H1 (cell line): ENCODE data around the gene TTC22. TPM values are rescaled to one million over a fixed set of nuclear protein-coding genes. Genes with fewer than 3 reads are reported as not detected.
A peak's percentile ranks its signal among the peaks of the same experiment; 100 is the strongest.

Experiments
- CTCF ChIA-PET: fragments of 300-600 bp; sonication (Branson Sonifier 250); formaldehyde crosslinking; loops from one replicate; lab custom pipeline; 2021; ENCODE audit not compliant: partially characterized antibody; lab: Charles Lee
- POLR2A ChIA-PET: fragments of 300-600 bp; sonication (Branson Sonifier 250); formaldehyde crosslinking; loops from one replicate; lab custom pipeline; 2021; ENCODE audit warnings: inconsistent platforms; ENCODE audit not compliant: partially characterized antibody; lab: Charles Lee
- DNase-seq, 2 experiments: peaks; one replicate each; pipeline versions ENCODE4 v3.0.0 to v3.0.0-alpha.2; 2010 to 2022; ENCODE audit warnings: low spot score in 2 of 2, low read depth in 1 of 2, mixed read lengths in 1 of 2
- FAIRE-seq: peaks from 2 replicates; lab custom pipeline; 2011; peaks lifted over from hg19 to GRCh38; lab: Jason Lieb, UNC
- H2AFZ ChIP-seq: 2 replicates; pipeline ENCODE4 v1.8.1; 2012; ENCODE audit warnings: low read length, inconsistent platforms
- H2AK5ac ChIP-seq: 2 replicates; pipeline ENCODE4 v1.6.1; 2013; ENCODE audit warnings: low read depth, low read length
- H2BK120ac ChIP-seq: replicated peaks from 2 replicates; pipeline ENCODE3; 2013; ENCODE audit warnings: low read depth, low read length, inconsistent platforms
- H2BK12ac ChIP-seq: 2 replicates; pipeline ENCODE4 v1.6.1; 2013; ENCODE audit warnings: low read depth, low read length
- H2BK15ac ChIP-seq: 2 replicates; pipeline ENCODE4 v1.6.1; 2013; ENCODE audit warnings: low read length
- H2BK20ac ChIP-seq: 2 replicates; pipeline ENCODE4 v1.6.1; 2013; ENCODE audit warnings: low read length
- H2BK5ac ChIP-seq: 2 replicates; pipeline ENCODE4 v1.6.1; 2013; ENCODE audit warnings: low read depth, low read length
- H3K14ac ChIP-seq: 2 replicates; pipeline ENCODE4 v1.6.1; 2013; ENCODE audit warnings: inconsistent platforms; ENCODE audit not compliant: insufficient read length
- H3K18ac ChIP-seq: 2 replicates; pipeline ENCODE4 v1.6.1; 2013; ENCODE audit warnings: low read length; ENCODE audit errors: extremely low read depth
- H3K23ac ChIP-seq: 2 replicates; pipeline ENCODE4 v1.6.1; 2013; ENCODE audit warnings: inconsistent platforms; ENCODE audit not compliant: insufficient read length
- H3K23me2 ChIP-seq: 2 replicates; pipeline ENCODE4 v1.6.1; 2013; ENCODE audit warnings: low read depth, low read length
- H3K27ac ChIP-seq: 2 replicates; pipeline ENCODE4 v1.6.1; 2011; ENCODE audit warnings: low read depth, low read length, inconsistent platforms
- H3K27me3 ChIP-seq, 4 experiments: replicated peaks in 1 of 4; 1 replicate in 1 of 4; 2 replicates in 3 of 4; pipeline versions ENCODE4 v1.6.1 to v1.8.1; 2011 to 2013; ENCODE audit warnings: low read length in 3 of 4, mild to moderate bottlenecking in 3 of 4, inconsistent platforms in 2 of 4, mixed read lengths in 2 of 4, moderate library complexity in 1 of 4; ENCODE audit not compliant: control insufficient read depth in 3 of 4, insufficient read depth in 3 of 4; ENCODE audit errors: extremely low read depth in 1 of 4
- H3K36me3 ChIP-seq, 4 experiments: 2 replicates each; pipeline versions ENCODE4 v1.6.1 to v1.8.1; 2011 to 2013; ENCODE audit warnings: mild to moderate bottlenecking in 4 of 4, low read length in 3 of 4, moderate library complexity in 2 of 4, control low read depth in 1 of 4, inconsistent platforms in 1 of 4; ENCODE audit not compliant: insufficient read depth in 4 of 4, control insufficient read depth in 2 of 4
- H3K4ac ChIP-seq: replicated peaks from 2 replicates; pipeline ENCODE3; 2013; ENCODE audit warnings: low read length, low read depth, mixed read lengths, inconsistent platforms; ENCODE audit not compliant: insufficient read length
- H3K4me1 ChIP-seq, 4 experiments: replicated peaks in 1 of 4; 1 replicate in 1 of 4; 2 replicates in 3 of 4; pipeline versions ENCODE4 v1.6.1 to v1.8.1; 2011 to 2013; ENCODE audit warnings: low read length in 3 of 4, inconsistent platforms in 2 of 4, mixed read lengths in 1 of 4; ENCODE audit not compliant: insufficient read depth in 4 of 4, control insufficient read depth in 3 of 4
- H3K4me2 ChIP-seq, 2 experiments: 2 replicates each; pipeline versions ENCODE4 v1.6.1 to v1.8.1; 2011 to 2013; ENCODE audit warnings: low read depth in 2 of 2, low read length in 2 of 2, control low read depth in 1 of 2, inconsistent platforms in 1 of 2, mild to moderate bottlenecking in 1 of 2; ENCODE audit not compliant: insufficient read depth in 1 of 2
- H3K4me3 ChIP-seq, 4 experiments: fragments of 200-600, 300-600 bp in 1 of 4; sonication (generic), shearing (Covaris generic), sonication (Bioruptor Twin) in 1 of 4; 2 replicates each; pipeline versions ENCODE4 v1.5.1 to v1.8.1; 2011 to 2016; ENCODE audit warnings: low read length in 4 of 4, low read depth in 3 of 4, control low read depth in 2 of 4, inconsistent platforms in 2 of 4, mild to moderate bottlenecking in 2 of 4, mixed read lengths in 1 of 4, moderate library complexity in 1 of 4; ENCODE audit not compliant: insufficient read depth in 2 of 4; ENCODE audit errors: extremely low read depth in 1 of 4
- H3K56ac ChIP-seq: replicated peaks from 2 replicates; pipeline ENCODE3; 2013; ENCODE audit warnings: low read depth, mild to moderate bottlenecking, mixed read lengths, low read length, inconsistent platforms; ENCODE audit not compliant: insufficient read length
- H3K79me1 ChIP-seq: 2 replicates; pipeline ENCODE4 v1.6.1; 2013; ENCODE audit warnings: low read depth, low read length, control low read depth
- H3K79me2 ChIP-seq, 2 experiments: 2 replicates each; pipeline versions ENCODE4 v1.6.1 to v1.8.1; 2012 to 2013; ENCODE audit warnings: low read length in 2 of 2, mild to moderate bottlenecking in 2 of 2, inconsistent platforms in 1 of 2; ENCODE audit not compliant: insufficient read depth in 2 of 2, control insufficient read depth in 1 of 2
- H3K9ac ChIP-seq, 4 experiments: replicated peaks in 1 of 4; 1 replicate in 1 of 4; 2 replicates in 3 of 4; pipeline versions ENCODE4 v1.6.1 to v1.8.1; 2011 to 2013; ENCODE audit warnings: low read depth in 3 of 4, low read length in 3 of 4, control low read depth in 2 of 4, mild to moderate bottlenecking in 2 of 4, moderate library complexity in 2 of 4, inconsistent platforms in 1 of 4; ENCODE audit errors: extremely low read depth in 1 of 4
- H3K9me3 ChIP-seq, 2 experiments: 2 replicates each; pipeline versions ENCODE4 v1.6.1 to v1.8.1; 2012 to 2013; ENCODE audit warnings: mild to moderate bottlenecking in 2 of 2, moderate library complexity in 2 of 2, control low read depth in 1 of 2, inconsistent platforms in 1 of 2, low read depth in 1 of 2, low read length in 1 of 2, mixed read lengths in 1 of 2; ENCODE audit not compliant: insufficient read depth in 2 of 2
- H4K20me1 ChIP-seq, 2 experiments: replicated peaks in 1 of 2; 2 replicates each; pipeline versions ENCODE3 to v1.8.1; 2011 to 2013; ENCODE audit warnings: inconsistent platforms in 2 of 2, low read length in 2 of 2, mild to moderate bottlenecking in 1 of 2; ENCODE audit not compliant: insufficient read depth in 2 of 2, control insufficient read depth in 1 of 2
- H4K5ac ChIP-seq: 2 replicates; pipeline ENCODE4 v1.6.1; 2013; ENCODE audit warnings: low read length, low read depth, mixed read lengths, inconsistent platforms; ENCODE audit not compliant: insufficient read length
- H4K8ac ChIP-seq: 2 replicates; pipeline ENCODE4 v1.8.0; 2013; ENCODE audit warnings: mild to moderate bottlenecking, moderate library complexity, low read length, inconsistent platforms; ENCODE audit not compliant: insufficient read depth; ENCODE audit errors: extremely low read depth
- H4K91ac ChIP-seq: replicated peaks from 2 replicates; pipeline ENCODE3; 2013; ENCODE audit warnings: low read length, mixed read lengths, inconsistent platforms; ENCODE audit not compliant: insufficient read length
- CHD2 ChIP-seq: IDR thresholded peaks from 2 replicates; pipeline ENCODE4 v1.6.1; 2012; ENCODE audit warnings: low read length, improper control_type of control experiment
- CTCF ChIP-seq, 3 experiments: IDR thresholded peaks; 1 replicate in 2 of 3; 2 replicates in 1 of 3; pipeline versions ENCODE4 v1.5.1 to v1.6.1; 2011; ENCODE audit warnings: low read length in 3 of 3, mild to moderate bottlenecking in 3 of 3, inconsistent platforms in 2 of 3, low read depth in 1 of 3, moderate library complexity in 1 of 3; ENCODE audit not compliant: insufficient read depth in 1 of 3; ENCODE audit errors: control extremely low read depth in 1 of 3
- GTF2F1 ChIP-seq: IDR thresholded peaks from 2 replicates; pipeline ENCODE4 v1.6.1; 2012; ENCODE audit warnings: low read depth, low read length, improper control_type of control experiment, borderline replicate concordance
- HDAC2 ChIP-seq, 2 experiments: fragments of 300-600 bp in 1 of 2; sonication (generic) in 1 of 2; IDR thresholded peaks; 2 replicates each; pipeline ENCODE4 v1.6.1; 2011 to 2012; ENCODE audit warnings: low read depth in 2 of 2, low read length in 2 of 2, mild to moderate bottlenecking in 2 of 2, moderate library complexity in 2 of 2, borderline replicate concordance in 1 of 2, inconsistent platforms in 1 of 2
- RAD21 ChIP-seq, 2 experiments: IDR thresholded peaks in 1 of 2; conservative IDR thresholded peaks in 1 of 2; 2 replicates each; pipeline ENCODE4 v1.6.1; 2011; ENCODE audit warnings: low read depth in 2 of 2, low read length in 2 of 2, improper control_type of control experiment in 1 of 2, inconsistent platforms in 1 of 2, mild to moderate bottlenecking in 1 of 2, moderate library complexity in 1 of 2
- WGBS, 2 experiments: shearing (Covaris generic) in 1 of 2; methylation state at CpG; one replicate each; pipeline versions ENCODE4 v1.1.6 to v1.1.7; 2013 to 2015; ENCODE audit warnings: low lambda C conversion rate in 2 of 2, mixed read lengths in 2 of 2, inconsistent platforms in 1 of 2, low coverage in 1 of 2, missing lambda C conversion rate in 1 of 2; ENCODE audit not compliant: insufficient replicate concordance in 2 of 2, insufficient coverage in 1 of 2, insufficient read length in 1 of 2; ENCODE audit errors: extremely low coverage in 1 of 2, missing lambda C conversion rate in 1 of 2; 5-methylcytosine and 5-hydroxymethylcytosine counted together
- polyA plus RNA-seq, 7 experiments: library from polyadenylated mRNA; depleted of rRNA in 3 of 7; stranded (reverse) in 5 of 7; unstranded in 2 of 7; fragments of >200 nt in 5 of 7; fragments of 200-250 nt in 2 of 7; gene quantifications; 1 replicate in 5 of 7; 2 replicates in 1 of 7; 4 replicates in 1 of 7; pipeline versions ENCODE4 v1.2.1 to v1.2.3, GENCODE V29; 2011 to 2013; ENCODE audit warnings: missing spikeins in 2 of 7, mixed read lengths in 2 of 7
- total RNA-seq: library from RNA; stranded (reverse); fragmentation: NEBNext Ultra II Directional; extraction: Animal tissue kit (Norgen Biotek cat#: 25700); gene quantifications from 2 replicates; pipeline ENCODE4 v1.2.1, GENCODE V29; 2021

The TTC22 gene
- total and polyA plus RNA-seq, 2 of the 8 experiments (the other 6 are each of a cell fraction or from before 2014, with no cell fraction given): 1.00 to 1.6 TPM

DNA sequence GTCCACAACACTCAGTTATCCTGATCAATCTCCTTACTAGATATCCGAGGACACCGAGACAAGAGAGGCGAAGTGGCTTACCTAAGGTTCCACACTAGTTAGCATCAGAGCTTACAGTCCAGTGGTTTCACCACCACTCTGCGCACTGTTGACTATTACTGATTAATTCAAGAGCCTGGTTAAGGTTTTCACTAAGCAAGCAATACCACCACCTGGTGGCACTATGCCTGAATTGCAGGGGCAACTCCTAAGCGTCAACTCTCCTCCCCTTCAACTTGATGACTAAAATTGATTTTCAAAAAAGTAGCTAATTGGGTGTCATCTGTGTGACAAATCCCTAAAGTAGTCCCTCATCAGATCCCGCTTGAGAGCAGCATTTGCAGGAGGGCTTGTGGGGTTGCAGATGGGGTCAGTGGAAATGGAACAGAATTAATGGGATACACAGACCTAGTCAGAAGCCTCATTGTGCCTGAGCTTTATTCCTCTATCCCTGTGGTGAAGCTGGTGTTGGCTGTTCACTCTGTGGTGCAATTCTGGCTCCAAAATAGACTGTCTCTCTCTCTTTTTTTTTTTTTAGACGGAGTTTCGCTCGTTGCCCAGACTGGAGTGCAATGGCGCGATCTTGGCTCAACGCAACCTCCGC lies 9.1 kb downstream of the TTC22 start:
- Histone ChIP-seq H3K4me2 (no peak overlapping the region), H3K18ac (no peak overlapping the region), H3K27ac (no peak overlapping the region), H4K8ac (no peak overlapping the region), H3K79me1 (no peaks in the 10 kb centered on the region), H2BK5ac (no peak overlapping the region), H3K23ac (no peak overlapping the region), H4K20me1 (no peaks in the 10 kb centered on the region), H3K79me2 (no peaks in the 10 kb centered on the region), H2AK5ac (no peak overlapping the region), H2AFZ (no peak overlapping the region), H3K9ac (no peak overlapping the region), H3K4ac (no peak overlapping the region), H3K23me2 (no peaks in the 10 kb centered on the region), H2BK20ac (no peak overlapping the region), H2BK120ac (no peak overlapping the region), H3K27me3 (no peaks in the 10 kb centered on the region), H2BK12ac (no peak overlapping the region), H3K14ac (no peak overlapping the region), H2BK15ac (no peak overlapping the region), H4K91ac (no peak overlapping the region), H3K9me3 (peaks cover 0 to 5% of the 10 kb centered on the region in 2 experiments; a peak in 2 of 4 replicates), H4K5ac (no peak overlapping the region), H3K4me1 (peaks cover 9 to 26% (median 18%) of the 10 kb centered on the region in 4 experiments), H3K36me3 (no peaks in the 10 kb centered on the region), H3K4me3 (no peak overlapping the region), H3K56ac (no peak overlapping the region)
- DNase-seq: peak in 1 of 2 experiments; percentile 94
- TF ChIP-seq CTCF (IDR thresholded peaks at IDR 0.05; ENCODE audit: control extremely low read depth in 1 of 3, insufficient read depth in 1 of 3, low read depth in 1 of 3, low read length in 3 of 3): peak; percentile 62 to 86 (median 77)
- TF ChIP-seq GTF2F1: no peak
- TF ChIP-seq RAD21 (IDR thresholded peaks at IDR 0.05 in 1 of 2, conservative IDR thresholded peaks at IDR 0.05 in 1 of 2; ENCODE audit: low read depth in 2 of 2, low read length in 2 of 2): peak; percentile 88 to 91
- no peak for TF ChIP-seq CHD2
- no peak for TF ChIP-seq HDAC2 (IDR thresholded peaks at IDR 0.05; ENCODE audit: borderline replicate concordance in 1 of 2, low read depth in 2 of 2, low read length in 2 of 2)
- ChIA-PET POLR2A (interaction anchor here (1.0 to 1.5 kb wide), 3 partner anchors 9 to 29 kb away, joined by 3 to 4 read pairs (median 4); partner anchors contain the start of gene TTC22), CTCF (interaction anchor here (0.5 to 8.1 kb wide), 59 partner anchors 8 to 800 kb away, joined by 3 to 80 read pairs (median 4); partner anchors contain the start of genes ACOT11, PARS2, TTC22 and TTC4)
- 82% methylated on average over 11 of the region's 13 CpGs; no CpG with 5 or more reads in 1 of the 2 experiments for WGBS, 2 experiments
- FAIRE-seq: peak; percentile 96
